Breast epithelium (tissue), 3 donors: ENCODE results near the gene ATF5.

Experiments used
- CTCF ChIP-seq, 3 donors: fragments of 450-650 bp; IDR thresholded peaks; one replicate each; pipeline ENCODE4 v1.5.1; 2016 to 2017; ENCODE audit warnings: antibody characterized with exemption in 3 of 3, mild to moderate bottlenecking in 3 of 3, moderate library complexity in 3 of 3
- POLR2AphosphoS5 ChIP-seq, 3 donors: sonication (generic); formaldehyde crosslinking; IDR thresholded peaks; one replicate each; pipeline ENCODE4 v1.6.1; 2017; ENCODE audit warnings: antibody characterized with exemption in 3 of 3

GRCh38 chr19:49882643-49883042 lies 46.4 kb upstream of the ATF5 start:
- TF ChIP-seq CTCF (IDR thresholded peaks at IDR 0.05) (no peak), POLR2AphosphoS5 (IDR thresholded peaks at IDR 0.05) (no peak)
